GM12872 (cell line): ENCODE results near the gene FMO5.

Source experiments
- CTCF ChIP-seq: IDR thresholded peaks from 3 replicates; pipeline ENCODE4 v1.5.1; 2011; ENCODE audit warnings: low read depth, mild to moderate bottlenecking, low read length, moderate library complexity; ENCODE audit not compliant: insufficient read depth

FMO5 gene

GRCh38 chr1:147225193-147225730 is at the start of gene FMO5:
Gene FMO5 (minus strand): TSS chr1:147225339. CDS start chr1:147225029, 310 bp downstream.
- peak; percentile 33; the same call in 1 of the 3 replicates for TF ChIP-seq CTCF

- peak; percentile 48 for TF ChIP-seq CTCF
These were observed 48.5 kb upstream of the FMO5 start for GRCh38 chr1:147273409-147274336.

GRCh38 chr1:147272042-147272441 is 46.9 kb upstream of the FMO5 start:
- TF ChIP-seq CTCF, result no peak

DNA sequence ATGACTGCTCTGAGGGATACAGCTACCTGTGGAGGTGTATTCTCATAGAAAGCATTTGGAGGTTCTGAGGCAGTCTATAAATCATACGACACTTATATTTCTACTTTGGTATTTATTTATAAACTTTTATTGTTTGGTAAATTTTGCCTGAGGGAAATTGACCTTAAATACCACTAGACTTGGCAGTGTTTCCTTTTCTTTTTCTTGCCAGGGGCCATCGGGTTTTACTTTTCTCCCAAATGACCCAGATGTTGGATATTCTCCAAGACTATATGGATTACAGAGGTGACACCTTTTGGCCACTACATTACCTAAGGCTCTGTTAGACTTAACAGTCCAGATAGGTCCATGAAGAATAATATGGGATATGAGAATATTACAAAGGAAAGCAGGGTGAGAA is 45.6 kb upstream of the FMO5 start:
- TF ChIP-seq CTCF, result no peak

DNA sequence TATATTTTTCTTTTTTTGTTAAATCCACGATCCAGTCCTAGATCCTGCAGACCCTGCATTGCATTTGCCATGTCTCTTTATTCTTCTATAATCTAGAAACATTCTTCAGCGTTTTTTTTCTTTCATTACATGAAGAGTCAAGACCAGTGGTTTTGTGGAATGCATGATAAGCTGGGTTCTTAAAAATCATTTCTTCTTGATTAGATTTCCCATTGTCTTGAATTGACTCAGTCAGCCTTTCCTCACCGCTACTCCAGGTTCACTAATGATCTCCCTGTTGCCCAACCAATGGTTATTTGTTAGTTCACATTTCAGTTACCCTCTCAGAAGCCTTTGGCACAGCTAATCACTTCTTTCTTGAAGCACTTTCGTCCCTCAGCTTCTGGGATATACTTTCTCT is 42.6 kb upstream of the FMO5 start:
- no peak for TF ChIP-seq CTCF

DNA sequence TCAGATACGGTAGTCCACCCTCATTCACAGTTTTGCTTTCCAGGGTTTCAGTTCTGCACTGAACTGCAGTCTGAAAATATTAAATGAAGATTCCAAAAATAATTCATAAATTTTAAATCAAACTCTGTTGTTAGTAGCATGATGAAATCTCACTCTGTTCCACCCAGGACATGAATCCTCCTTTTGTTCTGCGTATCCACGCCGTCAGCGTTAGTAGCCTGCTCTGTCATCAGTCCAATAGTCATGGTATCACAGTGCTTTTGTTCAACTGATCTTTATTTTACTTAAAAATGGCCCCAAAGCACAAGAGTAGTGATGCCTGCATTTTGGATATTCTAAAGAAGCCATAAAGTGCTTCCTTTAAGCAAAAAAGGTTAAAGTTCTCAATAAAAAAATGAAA is 41.2 kb upstream of the FMO5 start:
- no peak for TF ChIP-seq CTCF

DNA sequence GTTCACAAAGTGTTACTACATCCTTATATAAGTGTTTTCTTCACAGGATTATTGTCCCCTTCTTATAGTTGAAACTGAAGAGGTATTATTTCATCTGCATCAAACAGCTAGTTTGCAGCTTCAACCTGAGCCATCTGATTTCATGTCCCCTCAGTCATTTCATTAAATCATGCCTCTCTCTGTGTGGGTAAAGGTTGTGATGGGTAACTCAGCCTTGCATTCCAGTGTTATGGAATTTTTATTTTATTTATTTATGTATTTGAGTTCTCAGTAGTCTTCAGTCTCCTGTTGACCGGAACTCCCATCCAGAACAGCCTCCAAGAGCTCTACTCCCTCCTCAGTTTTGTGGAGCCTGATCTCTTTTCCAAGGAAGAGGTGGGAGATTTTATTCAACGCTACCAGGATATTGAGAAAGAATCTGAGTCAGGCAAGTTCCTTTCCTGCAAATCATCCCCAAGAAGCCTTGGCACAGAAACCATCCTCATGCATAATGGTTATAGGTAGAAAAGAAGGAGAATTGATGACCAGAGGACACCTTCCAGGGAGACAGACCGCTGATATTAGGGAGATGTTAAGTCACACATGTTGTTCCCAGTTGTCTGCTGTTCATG is 39.1 kb upstream of the FMO5 start:
- TF ChIP-seq CTCF, result no peak
